ENCODE data around the gene SELENON. TPM values are rescaled to one million over a fixed set of nuclear protein-coding genes. Genes with fewer than 3 reads are reported as not detected.

Gene SELENON
- total and polyA plus RNA-seq, 2 experiments from 2014 or later, result 9.0 to 49.7 TPM

- no peak overlapping the region for H3K4me3 ChIP-seq
- no peak overlapping the region for H3K4me2 ChIP-seq (ENCODE audit: unreplicated experiment)
- no peaks in the 10 kb centered on the region for H3K9me3 ChIP-seq (ENCODE audit: low read depth)
- TF ChIP-seq EZH2phosphoT487 (IDR thresholded peaks at IDR 0.05; ENCODE audit: insufficient read depth, low read depth) (no peak), EZH2 (IDR thresholded peaks at IDR 0.05; ENCODE audit: insufficient read depth, poor library complexity, severe bottlenecking) (no peak)
- H3K27me3 ChIP-seq (replicated peaks; ENCODE audit: insufficient read depth), result no peaks in the 10 kb centered on the region; the same call in 1 of the 2 replicates
- no peak overlapping the region for H3K27ac ChIP-seq
- DNase-seq, result no peak
- whole genome bisulfite sequencing, 2 experiments (ENCODE audit: low coverage in 1 of 2, low lambda C conversion rate in 2 of 2, missing lambda C conversion rate in 2 of 2), result 81 to 84% methylated on average over 15 of the region's 15 CpGs
- H3K4me1 ChIP-seq (ENCODE audit: insufficient read depth), result no peaks in the 10 kb centered on the region
- no peaks in the 10 kb centered on the region for H3K79me2 ChIP-seq (ENCODE audit: insufficient read depth)
- H3K9me2 ChIP-seq (ENCODE audit: insufficient read depth), result no peaks in the 10 kb centered on the region
- H2AFZ ChIP-seq, result no peak overlapping the region
- H3K9ac ChIP-seq, result no peak overlapping the region
- H3F3A ChIP-seq (ENCODE audit: insufficient read depth), result no peaks in the 10 kb centered on the region
- H4K20me1 ChIP-seq (ENCODE audit: insufficient read depth), result no peaks in the 10 kb centered on the region
- no peaks in the 10 kb centered on the region for H3K36me3 ChIP-seq (ENCODE audit: low read depth)
- in situ Hi-C loops (cut with MboI), result no loop called here
Observed at GRCh38 chr1:25758466-25759070, 41.4 kb upstream of the SELENON start.

DNA sequence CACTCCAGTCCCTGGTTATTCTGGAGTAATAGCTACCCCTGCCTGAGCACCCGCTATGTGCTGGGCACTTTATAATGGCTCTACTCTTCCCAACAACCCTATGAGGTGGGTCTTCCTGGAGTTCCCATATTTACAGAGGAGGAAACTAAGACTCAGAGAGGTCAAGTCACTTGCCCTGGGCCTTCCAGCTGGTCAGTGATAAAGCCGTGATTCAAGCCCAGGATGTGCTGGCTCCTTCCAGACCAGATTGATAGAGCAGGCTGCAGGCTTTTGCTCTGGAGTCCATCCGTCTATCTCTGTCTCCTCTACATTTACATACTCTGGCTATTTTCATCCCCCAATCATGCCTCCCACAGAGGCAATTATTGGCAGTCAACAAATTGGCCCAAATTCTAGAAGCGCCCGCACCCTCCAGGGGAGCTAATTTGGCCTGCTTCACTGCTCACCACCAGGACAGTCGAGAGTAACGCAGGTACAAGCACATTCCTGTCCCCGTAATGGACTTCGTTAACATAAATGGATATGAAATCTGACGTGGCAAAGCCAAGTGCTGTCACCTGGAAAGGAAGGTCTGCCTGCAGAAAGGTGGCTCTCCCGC, 39.8 kb upstream of the SELENON start:
- H3K9me2 ChIP-seq (ENCODE audit: insufficient read depth), result no peaks in the 10 kb centered on the region
- H3K36me3 ChIP-seq (ENCODE audit: low read depth), result no peaks in the 10 kb centered on the region
- H3K27ac ChIP-seq, result no peak overlapping the region
- H4K20me1 ChIP-seq (ENCODE audit: insufficient read depth), result no peaks in the 10 kb centered on the region
- WGBS, 2 experiments (ENCODE audit: low coverage in 1 of 2, low lambda C conversion rate in 2 of 2, missing lambda C conversion rate in 2 of 2), result 75 to 78% methylated on average over 11 of the region's 11 CpGs
- no peak for TF ChIP-seq EZH2phosphoT487 (IDR thresholded peaks at IDR 0.05; ENCODE audit: insufficient read depth, low read depth)
- no peak for TF ChIP-seq EZH2 (IDR thresholded peaks at IDR 0.05; ENCODE audit: insufficient read depth, poor library complexity, severe bottlenecking)
- no peak overlapping the region for H3K4me2 ChIP-seq (ENCODE audit: unreplicated experiment)
- no peaks in the 10 kb centered on the region for H3K79me2 ChIP-seq (ENCODE audit: insufficient read depth)
- no peak overlapping the region for H2AFZ ChIP-seq
- H3K9ac ChIP-seq, result no peak overlapping the region
- in situ Hi-C loops (cut with MboI), result no loop called here
- no peak overlapping the region for H3K4me3 ChIP-seq
- no peaks in the 10 kb centered on the region; the same call in 1 of the 2 replicates for H3K27me3 ChIP-seq (replicated peaks; ENCODE audit: insufficient read depth)
- no peaks in the 10 kb centered on the region for H3K9me3 ChIP-seq (ENCODE audit: low read depth)
- no peaks in the 10 kb centered on the region for H3K4me1 ChIP-seq (ENCODE audit: insufficient read depth)
- DNase-seq, result no peak
- H3F3A ChIP-seq (ENCODE audit: insufficient read depth), result no peaks in the 10 kb centered on the region

- H3K4me2 ChIP-seq (ENCODE audit: unreplicated experiment), result no peak overlapping the region
- DNase-seq, result no peak
- no peaks in the 10 kb centered on the region for H3F3A ChIP-seq (ENCODE audit: insufficient read depth)
- H3K4me1 ChIP-seq (ENCODE audit: insufficient read depth), result no peaks in the 10 kb centered on the region
- TF ChIP-seq EZH2phosphoT487 (IDR thresholded peaks at IDR 0.05; ENCODE audit: insufficient read depth, low read depth), result no peak
- no peak for TF ChIP-seq EZH2 (IDR thresholded peaks at IDR 0.05; ENCODE audit: insufficient read depth, poor library complexity, severe bottlenecking)
- WGBS, 2 experiments (ENCODE audit: low coverage in 1 of 2, low lambda C conversion rate in 2 of 2, missing lambda C conversion rate in 2 of 2), result 63 to 69% methylated on average over 5 of the region's 5 CpGs
- H3K27ac ChIP-seq, result no peak overlapping the region
- no peaks in the 10 kb centered on the region for H4K20me1 ChIP-seq (ENCODE audit: insufficient read depth)
- H3K9ac ChIP-seq, result no peak overlapping the region
- no peaks in the 10 kb centered on the region for H3K9me3 ChIP-seq (ENCODE audit: low read depth)
- H3K4me3 ChIP-seq, result no peak overlapping the region
- H3K27me3 ChIP-seq (replicated peaks; ENCODE audit: insufficient read depth), result no peaks in the 10 kb centered on the region; the same call in 1 of the 2 replicates
- no peaks in the 10 kb centered on the region for H3K36me3 ChIP-seq (ENCODE audit: low read depth)
- no peaks in the 10 kb centered on the region for H3K9me2 ChIP-seq (ENCODE audit: insufficient read depth)
- H3K79me2 ChIP-seq (ENCODE audit: insufficient read depth), result no peaks in the 10 kb centered on the region
- no peak overlapping the region for H2AFZ ChIP-seq
- in situ Hi-C loops (cut with MboI), result no loop called here
Observed at GRCh38 chr1:25760871-25761270, 39.1 kb upstream of the SELENON start.

- H3K79me2 ChIP-seq (ENCODE audit: insufficient read depth), result no peaks in the 10 kb centered on the region
- H4K20me1 ChIP-seq (ENCODE audit: insufficient read depth), result no peaks in the 10 kb centered on the region
- no peak overlapping the region for H3K9ac ChIP-seq
- TF ChIP-seq EZH2phosphoT487 (IDR thresholded peaks at IDR 0.05; ENCODE audit: insufficient read depth, low read depth) (no peak), EZH2 (IDR thresholded peaks at IDR 0.05; ENCODE audit: insufficient read depth, poor library complexity, severe bottlenecking) (no peak)
- DNase-seq, result no peak
- no peak overlapping the region for H2AFZ ChIP-seq
- H3F3A ChIP-seq (ENCODE audit: insufficient read depth), result no peaks in the 10 kb centered on the region
- H3K27ac ChIP-seq, result no peak overlapping the region
- H3K36me3 ChIP-seq (ENCODE audit: low read depth), result no peaks in the 10 kb centered on the region
- no peaks in the 10 kb centered on the region for H3K9me2 ChIP-seq (ENCODE audit: insufficient read depth)
- no peak overlapping the region for H3K4me3 ChIP-seq
- H3K4me2 ChIP-seq (ENCODE audit: unreplicated experiment), result no peak overlapping the region
- 66 to 67% methylated on average over 10 of the region's 10 CpGs for WGBS, 2 experiments (ENCODE audit: low coverage in 1 of 2, low lambda C conversion rate in 2 of 2, missing lambda C conversion rate in 2 of 2)
- in situ Hi-C loops (cut with MboI), result no loop called here
- no peaks in the 10 kb centered on the region for H3K4me1 ChIP-seq (ENCODE audit: insufficient read depth)
- H3K9me3 ChIP-seq (ENCODE audit: low read depth), result no peaks in the 10 kb centered on the region
- H3K27me3 ChIP-seq (replicated peaks; ENCODE audit: insufficient read depth), result no peaks in the 10 kb centered on the region; the same call in 1 of the 2 replicates
Observed at GRCh38 chr1:25763493-25763892, 36.5 kb upstream of the SELENON start.

Measured in GM23248 (cell line).